ENCODE results near the gene GNG7.
"Not testable (repeated sequence)": the region's sequence is repeated elsewhere in the genome, so short reads cannot be mapped to it uniquely, and the experiment has no call there.

Gene GNG7

GRCh38 chr19:2726160-2726855, 23.8 kb upstream of the GNG7 start:
- no peak for DNase-seq

GRCh38 chr19:2724148-2724557, 21.7 kb upstream of the GNG7 start:
- no peak for DNase-seq

- DNase-seq = no peak
These were observed 21.3 kb upstream of the GNG7 start for GRCh38 chr19:2723747-2724146.

GRCh38 chr19:2723345-2723715, 20.8 kb upstream of the GNG7 start:
- DNase-seq = no peak

GRCh38 chr19:2722541-2723344, 20.2 kb upstream of the GNG7 start:
- DNase-seq = no peak

GRCh38 chr19:2721570-2722540, 19.4 kb upstream of the GNG7 start:
- peak; percentile 31 for DNase-seq

- DNase-seq = peak; percentile 64
These were observed 18.5 kb upstream of the GNG7 start, which contains the start of gene DIRAS1 for GRCh38 chr19:2720777-2721569. TSS of gene DIRAS1 (minus strand) at chr19:2721372. CDS start at chr19:2717806, 3,566 bp downstream.

- peak; percentile 61 for DNase-seq
These were observed 17.7 kb upstream of the GNG7 start for GRCh38 chr19:2719920-2720776.

- no peak for DNase-seq
These were observed 16.8 kb upstream of the GNG7 start for GRCh38 chr19:2719232-2719735.

GRCh38 chr19:2717638-2718541, 15.4 kb upstream of the GNG7 start:
- no peak for DNase-seq

- no peak for DNase-seq
These were observed 14.5 kb upstream of the GNG7 start for GRCh38 chr19:2716722-2717637.

- no peak for DNase-seq
These were observed 13.8 kb upstream of the GNG7 start for GRCh38 chr19:2716275-2716650.

GRCh38 chr19:2715470-2716274, 13.2 kb upstream of the GNG7 start:
- DNase-seq = no peak

- DNase-seq = no peak
These were observed 12.2 kb upstream of the GNG7 start for GRCh38 chr19:2714531-2715269.

GRCh38 chr19:2714102-2714501, 11.6 kb upstream of the GNG7 start:
- not testable (repeated sequence) for DNase-seq

- not testable (repeated sequence) for DNase-seq
These were observed 10.7 kb upstream of the GNG7 start for GRCh38 chr19:2713170-2713569.

GRCh38 chr19:2711875-2712205, 9.3 kb upstream of the GNG7 start:
- no peak for DNase-seq

All from eye (tissue), 1 donor.